SK-N-SH treated with all-trans-retinoic acid at 6 μM for 48 hours (cell line): Measurements from ENCODE around the gene REXO4.

ENCODE experiments used
- ARNTL ChIP-seq: fragments of 450-650 bp; formaldehyde crosslinking; IDR thresholded peaks from 2 replicates; pipeline ENCODE4 v1.5.0; 2020; ENCODE audit warnings: low read depth, mild to moderate bottlenecking, moderate library complexity, borderline replicate concordance
- OSR1 ChIP-seq: fragments of 250-450 bp; sonication (Bioruptor Pico); IDR thresholded peaks from 2 replicates; pipeline ENCODE4 v1.8.0; 2022; ENCODE audit warnings: moderate library complexity, mild to moderate bottlenecking, inconsistent platforms
- PPARA ChIP-seq: fragments of 250-450 bp; sonication (Bioruptor Pico); IDR thresholded peaks from 2 replicates; pipeline ENCODE4 v1.5.0; 2020; ENCODE audit warnings: mild to moderate bottlenecking, borderline replicate concordance
- RARB ChIP-seq: fragments of 250-450 bp; sonication (Bioruptor Pico); IDR thresholded peaks from 2 replicates; pipeline ENCODE4 v1.8.0; 2021; ENCODE audit warnings: mild to moderate bottlenecking, moderate library complexity
- SNAI2 ChIP-seq: fragments of 250-450 bp; sonication (Bioruptor Pico); IDR thresholded peaks from 2 replicates; pipeline ENCODE4 v1.5.0; 2020; ENCODE audit warnings: mild to moderate bottlenecking, moderate library complexity
- ZFP3 ChIP-seq: fragments of 250-450 bp; sonication (Bioruptor Pico); IDR thresholded peaks from 2 replicates; pipeline ENCODE4 v1.5.0; 2020; ENCODE audit warnings: mild to moderate bottlenecking, moderate library complexity
- ZNF8 ChIP-seq: fragments of 450-650 bp; formaldehyde crosslinking; IDR thresholded peaks from 2 replicates; pipeline ENCODE4 v1.5.0; 2020; ENCODE audit warnings: mild to moderate bottlenecking, moderate library complexity
- TF ChIP-seq, protein P1 (sequence below): fragments of 250-450 bp; sonication (Bioruptor Pico); IDR thresholded peaks from 2 replicates; pipeline ENCODE4 v1.8.0; 2021; ENCODE audit warnings: low read depth, mild to moderate bottlenecking, moderate library complexity, borderline replicate concordance
- TF ChIP-seq, protein P2 (sequence below): fragments of 250-450 bp; sonication (Bioruptor Pico); IDR thresholded peaks from 2 replicates; pipeline ENCODE4 v1.8.0; 2020; ENCODE audit warnings: mild to moderate bottlenecking, moderate library complexity, borderline replicate concordance
- TF ChIP-seq, protein P3 (sequence below): fragments of 250-450 bp; sonication (Bioruptor Pico); IDR thresholded peaks from 2 replicates; pipeline ENCODE4 v1.5.1; 2020; ENCODE audit warnings: low read depth, mild to moderate bottlenecking, moderate library complexity

DNA sequence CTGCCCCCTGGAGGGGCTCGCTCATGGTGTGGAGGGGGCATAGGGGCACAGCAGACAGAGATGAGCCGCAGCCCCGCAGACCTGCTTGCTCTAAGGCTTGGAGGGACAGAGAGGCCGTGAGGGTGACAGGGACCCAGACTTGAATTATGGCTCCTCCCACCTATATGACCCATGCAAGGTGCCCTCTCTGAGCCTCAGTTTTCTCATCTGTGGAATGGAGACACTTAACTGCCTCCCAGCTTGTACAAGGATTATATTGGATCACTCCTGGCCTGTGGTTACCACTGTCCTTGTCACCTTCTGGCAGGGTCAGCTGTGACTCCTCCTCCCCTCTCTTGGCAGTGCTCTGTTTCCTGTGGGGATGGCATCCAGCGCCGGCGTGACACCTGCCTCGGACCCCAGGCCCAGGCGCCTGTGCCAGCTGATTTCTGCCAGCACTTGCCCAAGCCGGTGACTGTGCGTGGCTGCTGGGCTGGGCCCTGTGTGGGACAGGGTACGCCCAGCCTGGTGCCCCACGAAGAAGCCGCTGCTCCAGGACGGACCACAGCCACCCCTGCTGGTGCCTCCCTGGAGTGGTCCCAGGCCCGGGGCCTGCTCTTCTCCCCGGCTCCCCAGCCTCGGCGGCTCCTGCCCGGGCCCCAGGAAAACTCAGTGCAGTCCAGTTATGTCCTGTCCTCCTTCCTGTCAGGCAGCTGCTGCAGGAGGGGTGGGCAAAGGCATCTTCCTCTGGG is 37.3 kb upstream of the REXO4 start:
- TF ChIP-seq SNAI2 (CRISPR knock-in tag) (no peak), RARB (CRISPR knock-in tag) (no peak), ARNTL (CRISPR knock-in tag) (no peak), PPARA (CRISPR knock-in tag) (no peak), ZNF8 (no peak), OSR1 (no peak), ZFP3 (no peak)
- TF ChIP-seq, protein P1, sequence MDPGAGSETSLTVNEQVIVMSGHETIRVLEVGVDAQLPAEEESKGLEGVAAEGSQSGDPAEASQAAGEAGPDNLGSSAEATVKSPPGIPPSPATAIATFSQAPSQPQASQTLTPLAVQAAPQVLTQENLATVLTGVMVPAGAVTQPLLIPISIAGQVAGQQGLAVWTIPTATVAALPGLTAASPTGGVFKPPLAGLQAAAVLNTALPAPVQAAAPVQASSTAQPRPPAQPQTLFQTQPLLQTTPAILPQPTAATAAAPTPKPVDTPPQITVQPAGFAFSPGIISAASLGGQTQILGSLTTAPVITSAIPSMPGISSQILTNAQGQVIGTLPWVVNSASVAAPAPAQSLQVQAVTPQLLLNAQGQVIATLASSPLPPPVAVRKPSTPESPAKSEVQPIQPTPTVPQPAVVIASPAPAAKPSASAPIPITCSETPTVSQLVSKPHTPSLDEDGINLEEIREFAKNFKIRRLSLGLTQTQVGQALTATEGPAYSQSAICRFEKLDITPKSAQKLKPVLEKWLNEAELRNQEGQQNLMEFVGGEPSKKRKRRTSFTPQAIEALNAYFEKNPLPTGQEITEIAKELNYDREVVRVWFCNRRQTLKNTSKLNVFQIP (CRISPR knock-in tag) = no peak
- TF ChIP-seq, protein P2, sequence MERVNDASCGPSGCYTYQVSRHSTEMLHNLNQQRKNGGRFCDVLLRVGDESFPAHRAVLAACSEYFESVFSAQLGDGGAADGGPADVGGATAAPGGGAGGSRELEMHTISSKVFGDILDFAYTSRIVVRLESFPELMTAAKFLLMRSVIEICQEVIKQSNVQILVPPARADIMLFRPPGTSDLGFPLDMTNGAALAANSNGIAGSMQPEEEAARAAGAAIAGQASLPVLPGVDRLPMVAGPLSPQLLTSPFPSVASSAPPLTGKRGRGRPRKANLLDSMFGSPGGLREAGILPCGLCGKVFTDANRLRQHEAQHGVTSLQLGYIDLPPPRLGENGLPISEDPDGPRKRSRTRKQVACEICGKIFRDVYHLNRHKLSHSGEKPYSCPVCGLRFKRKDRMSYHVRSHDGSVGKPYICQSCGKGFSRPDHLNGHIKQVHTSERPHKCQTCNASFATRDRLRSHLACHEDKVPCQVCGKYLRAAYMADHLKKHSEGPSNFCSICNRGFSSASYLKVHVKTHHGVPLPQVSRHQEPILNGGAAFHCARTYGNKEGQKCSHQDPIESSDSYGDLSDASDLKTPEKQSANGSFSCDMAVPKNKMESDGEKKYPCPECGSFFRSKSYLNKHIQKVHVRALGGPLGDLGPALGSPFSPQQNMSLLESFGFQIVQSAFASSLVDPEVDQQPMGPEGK (CRISPR knock-in tag) = no peak
- TF ChIP-seq, protein P3, sequence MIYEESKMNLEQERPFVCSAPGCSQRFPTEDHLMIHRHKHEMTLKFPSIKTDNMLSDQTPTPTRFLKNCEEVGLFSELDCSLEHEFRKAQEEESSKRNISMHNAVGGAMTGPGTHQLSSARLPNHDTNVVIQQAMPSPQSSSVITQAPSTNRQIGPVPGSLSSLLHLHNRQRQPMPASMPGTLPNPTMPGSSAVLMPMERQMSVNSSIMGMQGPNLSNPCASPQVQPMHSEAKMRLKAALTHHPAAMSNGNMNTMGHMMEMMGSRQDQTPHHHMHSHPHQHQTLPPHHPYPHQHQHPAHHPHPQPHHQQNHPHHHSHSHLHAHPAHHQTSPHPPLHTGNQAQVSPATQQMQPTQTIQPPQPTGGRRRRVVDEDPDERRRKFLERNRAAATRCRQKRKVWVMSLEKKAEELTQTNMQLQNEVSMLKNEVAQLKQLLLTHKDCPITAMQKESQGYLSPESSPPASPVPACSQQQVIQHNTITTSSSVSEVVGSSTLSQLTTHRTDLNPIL (CRISPR knock-in tag) = no peak
